Measurements from ENCODE around the gene PYCR2.

PYCR2 gene

GRCh38 chr1:225879521-225880221 is 44.4 kb downstream of the PYCR2 start:
- no peak for DNase-seq (ENCODE audit: low read depth in 1 of 2, low spot score in 1 of 2)

DNA sequence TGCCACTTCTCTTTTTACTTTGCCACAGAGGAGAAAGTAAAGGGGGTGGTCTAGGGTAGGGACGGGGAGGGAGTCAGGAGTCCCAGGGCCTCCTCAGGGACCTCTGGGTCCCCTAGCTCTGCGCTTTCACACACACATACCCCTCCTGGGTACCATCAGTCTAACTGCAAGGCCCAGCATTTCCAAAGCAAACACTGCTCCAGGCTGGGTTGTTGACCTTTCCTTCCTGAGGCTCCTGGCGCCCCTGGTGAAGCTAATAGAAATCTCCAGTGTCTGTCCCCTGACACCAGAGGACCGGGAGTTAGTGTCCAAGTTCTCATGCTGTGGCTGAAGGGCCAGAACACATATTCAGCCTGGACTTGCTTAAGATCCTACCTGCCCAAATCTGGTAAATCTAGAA is 45.8 kb downstream of the PYCR2 start:
- no peak for DNase-seq (ENCODE audit: low read depth in 1 of 2, low spot score in 1 of 2)

DNA sequence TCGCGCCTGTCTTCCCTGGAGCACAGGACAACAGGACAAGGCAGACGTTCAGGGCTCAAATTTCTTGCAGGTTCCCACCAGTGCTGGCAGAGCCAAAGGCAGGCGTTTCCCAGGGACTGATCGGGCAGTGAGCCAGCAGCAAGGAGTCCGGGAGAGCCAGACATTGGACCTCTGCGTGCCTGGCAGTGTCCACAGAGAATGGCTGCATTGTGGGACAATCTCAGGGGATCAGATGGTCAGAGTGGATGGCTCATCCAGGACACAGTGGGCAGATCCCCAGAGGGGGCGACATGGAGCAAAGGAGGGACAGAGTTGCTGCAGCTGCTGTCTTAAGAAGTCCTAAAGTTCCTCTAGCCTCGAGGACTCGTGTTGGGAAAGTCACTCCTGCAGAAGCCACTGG is 46.5 kb downstream of the PYCR2 start:
- DNase-seq (ENCODE audit: low read depth in 1 of 2, low spot score in 1 of 2), result no peak

DNA sequence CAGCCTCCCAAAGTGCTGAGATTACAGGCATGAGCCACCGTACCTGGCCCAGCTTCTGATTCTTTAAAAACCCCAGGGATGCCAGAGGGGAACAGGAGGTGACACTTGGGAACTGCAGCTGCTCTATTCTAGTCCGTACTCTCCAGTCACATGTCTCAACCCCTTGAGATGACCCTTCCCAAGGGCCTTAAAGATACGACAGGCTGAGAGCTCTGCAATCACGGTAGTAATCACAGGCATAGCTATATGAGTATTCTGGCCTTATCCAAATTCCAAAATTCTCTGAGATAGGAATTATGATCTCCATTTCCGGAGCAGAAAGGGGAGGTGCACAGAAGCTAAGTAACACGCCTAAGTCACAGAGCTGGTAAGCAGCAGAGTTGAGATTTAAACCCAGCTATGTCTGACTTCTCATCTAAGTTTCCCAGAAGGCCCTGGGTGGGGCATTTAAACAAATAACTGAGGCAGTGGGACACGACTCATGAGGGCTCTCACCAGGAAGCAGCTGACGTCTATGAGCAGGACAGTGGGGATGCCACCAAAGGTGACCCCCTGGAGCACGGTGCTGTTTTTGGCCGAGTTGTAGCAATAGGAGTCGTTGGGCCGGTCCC is 47.0 kb downstream of the PYCR2 start:
- no peak for DNase-seq (ENCODE audit: low read depth in 1 of 2, low spot score in 1 of 2)

DNA sequence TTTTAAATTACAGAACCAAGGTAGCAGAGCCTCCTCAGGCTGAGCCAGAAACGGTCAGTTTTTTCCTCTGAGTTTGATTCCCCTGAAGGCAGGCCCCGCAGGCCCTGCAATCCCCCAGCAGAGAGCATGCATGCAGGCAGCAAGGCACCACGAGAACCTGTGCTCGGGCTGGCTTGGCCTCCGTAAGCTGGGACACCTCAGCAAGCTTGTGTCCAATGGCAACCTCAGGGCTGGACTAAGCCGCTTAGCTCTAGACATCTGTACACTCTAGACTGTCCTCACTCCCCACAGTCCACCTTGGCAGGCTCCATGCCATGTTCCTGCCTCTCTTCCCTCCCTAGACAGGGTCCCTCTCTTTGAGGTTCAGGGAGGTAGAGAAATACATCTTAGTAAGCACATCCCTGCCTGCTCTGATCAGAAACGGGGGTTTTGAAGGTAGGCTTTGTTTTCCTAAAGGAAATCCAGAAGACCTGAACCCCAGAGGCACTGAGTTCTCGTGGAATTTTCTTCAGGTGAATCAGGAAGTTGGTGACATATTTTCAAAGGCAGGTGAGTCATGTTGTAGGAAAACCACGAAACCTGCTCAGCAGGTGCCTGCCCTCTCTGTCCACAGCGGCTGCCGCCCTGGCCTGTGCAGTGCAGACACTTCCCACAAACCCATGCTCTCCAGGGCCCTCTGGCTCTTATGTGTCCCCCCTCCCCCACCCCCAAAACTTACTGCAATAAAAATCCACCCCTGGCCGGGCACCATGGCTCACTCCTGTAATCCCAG is 48.8 kb downstream of the PYCR2 start:
- no peak for DNase-seq (ENCODE audit: low read depth in 1 of 2, low spot score in 1 of 2)

DNA sequence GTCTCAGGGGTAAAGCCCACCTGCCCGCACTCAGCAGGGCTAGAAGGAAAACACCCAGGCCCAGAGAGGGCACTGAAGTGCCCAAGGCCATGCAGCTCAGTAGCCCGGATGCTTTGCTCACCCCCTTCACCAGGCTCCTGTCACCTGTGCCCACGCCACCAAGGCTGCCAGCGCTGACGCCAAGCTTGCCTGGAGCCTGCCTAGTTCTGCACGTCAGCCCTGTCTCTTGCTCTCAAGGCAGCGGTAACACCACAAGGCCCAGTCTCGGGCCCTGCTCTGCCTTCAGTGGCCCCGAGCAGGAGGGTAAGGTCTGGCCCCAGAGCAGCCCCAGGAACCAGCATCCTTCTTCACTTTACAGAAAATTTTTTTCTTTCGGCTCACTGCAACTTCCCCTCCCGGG is 49.6 kb downstream of the PYCR2 start:
- DNase-seq (ENCODE audit: low read depth in 1 of 2, low spot score in 1 of 2), result no peak

GRCh38 chr1:225873281-225873850 is 50.7 kb downstream of the PYCR2 start:
- no peak for DNase-seq (ENCODE audit: low read depth in 1 of 2, low spot score in 1 of 2)

GRCh38 chr1:225872075-225872430 is 52.0 kb downstream of the PYCR2 start:
- no peak for DNase-seq (ENCODE audit: low read depth in 1 of 2, low spot score in 1 of 2)

GRCh38 chr1:225871359-225872074 is 52.5 kb downstream of the PYCR2 start:
- DNase-seq (ENCODE audit: low read depth in 1 of 2, low spot score in 1 of 2), result no peak

DNA sequence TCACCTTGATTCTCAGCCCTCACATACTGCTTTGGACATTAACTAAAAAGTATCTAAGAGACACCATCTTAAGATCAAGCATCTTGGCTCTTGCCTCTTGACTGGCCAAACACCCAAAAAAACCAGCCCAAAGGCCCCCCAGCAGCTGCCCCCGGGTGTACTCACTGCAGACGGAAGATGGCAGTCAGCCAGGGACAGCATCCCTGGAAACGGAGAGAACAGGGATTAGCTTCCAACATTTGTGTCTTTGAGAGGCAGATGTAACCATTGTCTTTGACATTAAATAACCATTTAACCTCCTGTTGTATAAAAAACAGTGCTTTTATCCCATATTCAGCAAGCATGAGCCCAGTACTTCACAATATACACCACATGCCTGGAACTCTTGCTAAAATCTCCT is 53.1 kb downstream of the PYCR2 start:
- DNase-seq (ENCODE audit: low read depth in 1 of 2, low spot score in 1 of 2), result no peak
